GM21825 (cell line): Measurements from ENCODE around the gene SOBP.

Source experiments
- ATAC-seq: cut with Tn5 transposase; IDR thresholded peaks from one replicate; pipeline ENCODE4 v1.9.1; 2021; ENCODE audit warnings: mild to moderate bottlenecking, moderate library complexity; ENCODE audit not compliant: unreplicated experiment

Gene SOBP

DNA sequence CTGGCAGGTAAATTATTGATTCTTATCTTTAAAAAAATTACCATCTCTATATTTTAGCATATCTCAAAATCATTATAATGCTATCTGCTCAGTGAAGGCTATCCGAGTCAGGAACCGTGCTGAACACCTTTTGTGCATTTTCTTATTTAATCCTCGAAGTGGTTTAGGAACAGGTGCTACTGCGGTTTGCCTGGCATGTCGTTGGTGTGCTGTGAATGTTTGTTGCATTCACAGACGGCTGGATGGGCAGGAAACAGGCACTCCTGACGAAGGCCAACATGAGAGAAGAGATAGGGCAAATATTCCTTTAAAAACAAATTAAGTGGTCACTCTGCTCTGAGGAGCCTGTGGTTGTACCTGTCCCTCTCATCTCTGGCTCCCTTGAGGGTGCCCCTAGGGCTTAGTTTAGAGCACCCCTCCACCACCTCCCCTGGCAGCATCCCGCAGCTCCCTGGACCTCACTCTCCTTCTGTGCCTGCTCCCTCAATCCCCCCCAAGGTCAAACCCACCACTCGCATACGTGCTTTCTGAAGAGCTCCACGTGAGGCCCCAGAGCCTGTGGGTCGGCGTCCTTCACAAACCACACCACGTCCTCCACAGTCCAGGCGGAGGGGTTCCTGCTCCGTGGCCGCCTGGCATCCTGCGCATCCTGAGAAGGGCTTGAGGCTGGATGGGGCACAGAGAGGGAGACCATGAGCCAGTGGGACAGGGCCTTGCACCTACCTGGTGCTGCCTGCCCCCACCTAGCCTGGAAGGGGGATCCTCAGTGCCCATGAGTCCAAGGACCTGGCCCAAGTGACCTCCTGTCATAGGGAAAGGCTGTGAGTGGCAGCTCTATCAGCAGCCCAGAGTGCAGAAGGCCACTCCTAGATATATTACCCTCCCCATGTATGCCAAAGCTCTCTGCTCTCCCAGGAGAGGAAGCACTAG lies 217.7 kb downstream of the SOBP start:
- ATAC-seq = no peak

DNA sequence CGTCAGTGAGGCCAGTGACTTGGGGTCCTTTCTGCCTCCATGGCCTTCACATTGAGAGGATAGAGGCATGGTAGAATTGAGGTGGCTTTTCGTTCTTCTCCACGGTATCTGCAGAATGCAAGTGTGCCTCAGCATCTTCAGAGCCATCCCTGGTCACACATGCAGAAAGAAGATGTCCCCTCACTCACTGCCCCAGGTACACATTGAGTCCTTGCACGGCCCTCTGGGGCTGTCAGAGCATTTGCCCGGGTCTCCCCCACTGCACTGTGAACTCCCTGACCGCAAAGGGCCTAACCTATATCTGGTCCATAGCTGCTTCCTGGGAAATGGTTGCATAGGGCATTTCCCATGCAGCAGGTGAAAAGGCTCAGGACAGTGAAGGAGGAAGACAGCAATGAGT lies 218.5 kb downstream of the SOBP start:
- ATAC-seq = no peak

GRCh38 chr6:107709341-107709740 lies 219.4 kb downstream of the SOBP start:
- no peak for ATAC-seq
